GM12878 (cell line): ENCODE results near the gene ARAP2. TPM values are rescaled to one million over a fixed set of nuclear protein-coding genes. Genes with fewer than 3 reads are reported as not detected.
A peak's percentile ranks its signal among the peaks of the same experiment; 100 is the strongest.

ENCODE experiments used
- ATAC-seq: fragments of 200-7000 bp; cut with Tn5 transposase; 3 replicates; pipeline ENCODE4 v1.9.1; 2020; ENCODE audit warnings: mild to moderate bottlenecking, moderate library complexity
- BruUV-seq: library from RNA; stranded (reverse); fragments of 400-500 nt; replicated peaks from 2 replicates; lab custom pipeline; 2021; lab: Mats Ljungman, UMichigan
- CTCF ChIA-PET: fragments of 300-600 bp; sonication (Branson Sonifier 250); formaldehyde crosslinking; extraction: SDS; loops from one replicate; lab custom pipeline; 2021; ENCODE audit warnings: inconsistent platforms; lab: Yijun Ruan, JAX
- POLR2A ChIA-PET: fragments of 350-600 bp; formaldehyde crosslinking; extraction: SDS; loops from one replicate; lab custom pipeline; 2021; ENCODE audit warnings: inconsistent platforms; lab: Charles Lee
- RAD21 ChIA-PET: fragments of 300-600 bp; sonication (Branson Sonifier 250); formaldehyde crosslinking; loops from one replicate; lab custom pipeline; 2023; ENCODE audit warnings: antibody characterized with exemption; ENCODE audit not compliant: unreplicated experiment; lab: Charles Lee
- SMC1A ChIA-PET: fragments of 300-600 bp; sonication (Branson Sonifier 250); formaldehyde crosslinking; loops from one replicate; lab custom pipeline; 2023; ENCODE audit not compliant: unreplicated experiment, uncharacterized antibody; lab: Charles Lee
- DNase-seq: peaks from one replicate; pipeline ENCODE4 v3.0.0-alpha.2; 2011; ENCODE audit warnings: low read depth, low spot score
- FAIRE-seq: peaks from 3 replicates; lab custom pipeline; 2011; peaks lifted over from hg19 to GRCh38; lab: Jason Lieb, UNC
- H2AFZ ChIP-seq: 2 replicates; pipeline ENCODE4 v1.6.0; 2011; ENCODE audit warnings: low read depth, low read length, control low read depth; ENCODE audit not compliant: control insufficient read depth
- H3K27ac ChIP-seq: 2 replicates; pipeline ENCODE4 v1.5.1; 2011; ENCODE audit warnings: control low read depth; ENCODE audit not compliant: control insufficient read depth, insufficient read depth
- H3K27me3 ChIP-seq, 2 experiments: replicated peaks in 1 of 2; 2 replicates each; pipeline versions ENCODE4 v1.6.0 to v1.6.1; 2011; ENCODE audit warnings: low read length in 1 of 2; ENCODE audit not compliant: control insufficient read depth in 2 of 2, insufficient read depth in 2 of 2
- H3K36me3 ChIP-seq, 2 experiments: 2 replicates each; pipeline ENCODE4 v1.5.1; 2011; ENCODE audit warnings: low read length in 1 of 2; ENCODE audit not compliant: control insufficient read depth in 2 of 2, insufficient read depth in 2 of 2
- H3K4me1 ChIP-seq: 2 replicates; pipeline ENCODE4 v1.6.1; 2011; ENCODE audit warnings: mild to moderate bottlenecking, low read length, moderate library complexity, mixed read lengths; ENCODE audit not compliant: control insufficient read depth, insufficient read depth
- H3K4me2 ChIP-seq: 2 replicates; pipeline ENCODE4 v1.6.0; 2011; ENCODE audit warnings: control low read depth; ENCODE audit not compliant: control insufficient read depth, insufficient read depth
- H3K4me3 ChIP-seq: fragments of 200-600 bp; sonication (generic); 2 replicates; pipeline ENCODE4 v1.5.1; 2016
- H3K79me2 ChIP-seq: 2 replicates; pipeline ENCODE4 v1.6.0; 2011; ENCODE audit warnings: low read length; ENCODE audit not compliant: control insufficient read depth, insufficient read depth
- H3K9ac ChIP-seq: 2 replicates; pipeline ENCODE4 v1.8.0; 2011; ENCODE audit warnings: low read length, control low read depth, mixed read lengths; ENCODE audit not compliant: control insufficient read depth, insufficient read depth
- H3K9me3 ChIP-seq: replicated peaks from 3 replicates; pipeline ENCODE4 v1.5.1; 2011; ENCODE audit warnings: mild to moderate bottlenecking, low read length; ENCODE audit not compliant: control insufficient read depth, insufficient read depth
- H4K20me1 ChIP-seq: 2 replicates; pipeline ENCODE4 v1.6.0; 2011; ENCODE audit not compliant: control insufficient read depth, insufficient read depth
- BRCA1 ChIP-seq: IDR thresholded peaks from 2 replicates; pipeline ENCODE4 v1.6.1; 2011; ENCODE audit warnings: low read depth, low read length, improper control_type of control experiment
- CHD1 ChIP-seq: IDR thresholded peaks from 2 replicates; pipeline ENCODE4 v1.6.1; 2012; ENCODE audit warnings: low read depth, low read length, improper control_type of control experiment
- CHD4 ChIP-seq: fragments of 200-600 bp; sonication (generic); IDR thresholded peaks from 2 replicates; pipeline ENCODE4 v1.6.1; 2016; ENCODE audit warnings: mild to moderate bottlenecking
- CREB1 ChIP-seq: IDR thresholded peaks from 2 replicates; pipeline ENCODE4 v1.6.1; 2012; ENCODE audit warnings: low read depth, mild to moderate bottlenecking, inconsistent platforms
- CREM ChIP-seq: IDR thresholded peaks from 2 replicates; pipeline ENCODE4 v1.6.1; 2014; ENCODE audit warnings: antibody characterized with exemption, low read depth
- DPF2 ChIP-seq: fragments of 450-650 bp; IDR thresholded peaks from 2 replicates; pipeline ENCODE4 v1.6.1; 2017; ENCODE audit warnings: mild to moderate bottlenecking
- ETV6 ChIP-seq, 2 experiments: fragments of 450-650 bp in 1 of 2; IDR thresholded peaks in 1 of 2; conservative IDR thresholded peaks in 1 of 2; 2 replicates each; pipeline ENCODE4 v1.6.1; 2014; ENCODE audit warnings: antibody characterized with exemption in 1 of 2, borderline replicate concordance in 1 of 2, low read depth in 1 of 2, mild to moderate bottlenecking in 1 of 2, moderate library complexity in 1 of 2
- EZH2 ChIP-seq: IDR thresholded peaks from 2 replicates; pipeline ENCODE4 v1.6.1; 2012; ENCODE audit warnings: low read depth, mild to moderate bottlenecking, control low read depth, inconsistent platforms, low read length, borderline replicate concordance; ENCODE audit not compliant: control insufficient read depth
- IKZF1 ChIP-seq: fragments of 450-650 bp; conservative IDR thresholded peaks from 2 replicates; pipeline ENCODE4 v1.6.1; 2017; ENCODE audit warnings: antibody characterized with exemption, mild to moderate bottlenecking
- MTA2 ChIP-seq: fragments of 450-650 bp; IDR thresholded peaks from 2 replicates; pipeline ENCODE4 v1.6.1; 2016; ENCODE audit warnings: low read depth, mild to moderate bottlenecking, moderate library complexity
- MYB ChIP-seq: fragments of 150-350 bp; IDR thresholded peaks from 2 replicates; pipeline ENCODE4 v1.6.1; 2014; ENCODE audit warnings: mild to moderate bottlenecking, low read depth, low read length, borderline replicate concordance
- TARDBP ChIP-seq: IDR thresholded peaks from 2 replicates; pipeline ENCODE4 v1.6.1; 2016; ENCODE audit warnings: borderline replicate concordance
- WGBS: methylation state at CpG from one replicate; pipeline ENCODE4 v1.1.6; 2016; ENCODE audit warnings: low lambda C conversion rate; ENCODE audit not compliant: insufficient replicate concordance, insufficient coverage; ENCODE audit errors: missing lambda C conversion rate; 5-methylcytosine and 5-hydroxymethylcytosine counted together
- in situ Hi-C: fragments of 300-500 bp; cut with MboI; formaldehyde crosslinking; loops from 9 replicates; pipeline ENCODE4 v1.14.3; 2018; ENCODE audit warnings: mixed read lengths
- intact Hi-C: fragments of 100-400 bp; cut with micrococcal nuclease; formaldehyde crosslinking; loops from one replicate; pipeline ENCODE4 v1.14.2; 2022; ENCODE audit not compliant: unreplicated experiment
- polyA plus RNA-seq, 11 experiments: library from polyadenylated mRNA; depleted of rRNA in 4 of 11; unstranded in 6 of 11; stranded (reverse) in 5 of 11; fragments of >200 nt; fragmentation: Nextera tagmentation in 4 of 11; fragmentation: Illumina TruSeq in 1 of 11; extraction: Ambion mirVana in 4 of 11; extraction: Trizol in 1 of 11; gene quantifications; 1 replicate in 1 of 11; 2 replicates in 10 of 11; pipeline versions ENCODE4 v1.2.1 to v1.2.3, GENCODE V29; 2011 to 2016; ENCODE audit warnings: inconsistent platforms in 2 of 11, missing spikeins in 2 of 11, low read depth in 1 of 11
- total RNA-seq, 4 experiments: library from RNA; depleted of rRNA in 3 of 4; stranded (reverse); fragments of >200 nt in 3 of 4; fragmentation: Illumina TruSeq in 1 of 4; extraction: Trizol in 1 of 4; gene quantifications; 2 replicates each; pipeline versions ENCODE4 v1.2.1 to v1.2.3, GENCODE V29; 2013 to 2021
- TF ChIP-seq, protein P1 (sequence below): fragments of 150-350 bp; IDR thresholded peaks from 2 replicates; pipeline ENCODE4 v1.6.1; 2014; ENCODE audit warnings: mild to moderate bottlenecking, low read depth, low read length
- TF ChIP-seq, protein P2 (sequence below): fragments of 450-650 bp; IDR thresholded peaks from 2 replicates; pipeline ENCODE4 v1.6.1; 2017; ENCODE audit warnings: mild to moderate bottlenecking, low read depth, inconsistent platforms; ENCODE audit not compliant: poor library complexity, severe bottlenecking

The ARAP2 gene
- total and polyA plus RNA-seq, 10 of the 15 experiments (the other 5 are each of a cell fraction or from before 2014, with no cell fraction given) = 5.4 to 36.1 (median 12.2) TPM

DNA sequence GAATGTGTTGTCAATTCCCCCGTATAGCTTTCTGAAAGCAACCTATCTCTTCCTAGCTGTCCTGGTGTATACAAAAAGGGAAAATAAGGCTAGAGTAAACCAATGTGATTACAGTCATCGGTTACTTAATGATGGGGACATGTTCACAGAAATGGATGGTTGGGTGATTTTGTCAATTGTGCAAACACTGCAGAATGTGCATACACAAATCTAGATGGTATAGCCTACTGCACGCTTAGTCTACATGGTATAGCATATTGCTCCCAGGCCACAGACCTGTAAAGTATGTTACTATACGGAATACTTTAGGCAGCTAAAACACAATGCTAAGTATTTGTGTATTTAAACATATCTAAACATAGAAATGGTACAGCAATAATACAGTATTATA lies 42.2 kb upstream of the ARAP2 start:
- intact Hi-C loops (loop anchor here (1.0 to 2.0 kb wide), 5 partner anchors 18 to 42 kb away; partner anchors contain the start of gene ARAP2), in situ Hi-C loops (no loop called here)
- Histone ChIP-seq H4K20me1 (no peaks in the 10 kb centered on the region), H3K4me2 (peak overlapping the region; percentile 51), H3K27me3 (no peaks in the 10 kb centered on the region), H3K27ac (peak overlapping the region; percentile 54), H3K9ac (no peak overlapping the region), H3K9me3 (no peaks in the 10 kb centered on the region; the same call in 2 of the 3 replicates), H3K4me3 (no peak overlapping the region), H3K36me3 (no peaks in the 10 kb centered on the region), H2AFZ (peak overlapping the region; percentile 53), H3K4me1 (peaks cover 7% of the 10 kb centered on the region; the same call in 1 of the 2 replicates), H3K79me2 (no peaks in the 10 kb centered on the region)
- ChIA-PET RAD21 (interaction anchor here (0.6 to 3.3 kb wide), 8 partner anchors 12 to 112 kb away, joined by 3 to 23 read pairs (median 6); partner anchors contain the start of gene ARAP2), CTCF (interaction anchor here (0.6 to 3.1 kb wide), 8 partner anchors 18 to 113 kb away, joined by 3 to 16 read pairs (median 4); partner anchors contain the start of gene ARAP2), SMC1A (interaction anchor here (1.1 to 3.5 kb wide), 13 partner anchors 16 to 113 kb away, joined by 3 to 28 read pairs (median 7); partner anchors contain the start of gene ARAP2), POLR2A (interaction anchor here (0.9 to 2.3 kb wide), 3 partner anchors 31 to 62 kb away, joined by 6 to 8 read pairs (median 7); no protein-coding TSS in a partner anchor)
- no peak for FAIRE-seq
- no TSS peak for BruUV-seq
- DNase-seq = no peak
- ATAC-seq = peak; percentile 64
- no peak for TF ChIP-seq TARDBP
- no peak for TF ChIP-seq MYB
- no peak for TF ChIP-seq EZH2
- TF ChIP-seq BRCA1 = no peak
- TF ChIP-seq, protein P1, sequence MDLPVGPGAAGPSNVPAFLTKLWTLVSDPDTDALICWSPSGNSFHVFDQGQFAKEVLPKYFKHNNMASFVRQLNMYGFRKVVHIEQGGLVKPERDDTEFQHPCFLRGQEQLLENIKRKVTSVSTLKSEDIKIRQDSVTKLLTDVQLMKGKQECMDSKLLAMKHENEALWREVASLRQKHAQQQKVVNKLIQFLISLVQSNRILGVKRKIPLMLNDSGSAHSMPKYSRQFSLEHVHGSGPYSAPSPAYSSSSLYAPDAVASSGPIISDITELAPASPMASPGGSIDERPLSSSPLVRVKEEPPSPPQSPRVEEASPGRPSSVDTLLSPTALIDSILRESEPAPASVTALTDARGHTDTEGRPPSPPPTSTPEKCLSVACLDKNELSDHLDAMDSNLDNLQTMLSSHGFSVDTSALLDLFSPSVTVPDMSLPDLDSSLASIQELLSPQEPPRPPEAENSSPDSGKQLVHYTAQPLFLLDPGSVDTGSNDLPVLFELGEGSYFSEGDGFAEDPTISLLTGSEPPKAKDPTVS = no peak
- TF ChIP-seq CREB1 = no peak
- TF ChIP-seq IKZF1 = 0 out of 2 replicates have a peak, but pooled peaks have one; percentile 42
- peak; percentile 12; the same call in 1 of the 2 replicates for TF ChIP-seq DPF2
- peak in 1 of 2 experiments; percentile 14; a peak in 1 of 4 replicates for TF ChIP-seq ETV6 (conservative IDR thresholded peaks at IDR 0.05 in 1 of 2, IDR thresholded peaks at IDR 0.05 in 1 of 2; ENCODE audit: borderline replicate concordance in 1 of 2, low read depth in 1 of 2)
- TF ChIP-seq MTA2 = 0 out of 2 replicates have a peak, but pooled peaks have one; percentile 15
- TF ChIP-seq, protein P2, sequence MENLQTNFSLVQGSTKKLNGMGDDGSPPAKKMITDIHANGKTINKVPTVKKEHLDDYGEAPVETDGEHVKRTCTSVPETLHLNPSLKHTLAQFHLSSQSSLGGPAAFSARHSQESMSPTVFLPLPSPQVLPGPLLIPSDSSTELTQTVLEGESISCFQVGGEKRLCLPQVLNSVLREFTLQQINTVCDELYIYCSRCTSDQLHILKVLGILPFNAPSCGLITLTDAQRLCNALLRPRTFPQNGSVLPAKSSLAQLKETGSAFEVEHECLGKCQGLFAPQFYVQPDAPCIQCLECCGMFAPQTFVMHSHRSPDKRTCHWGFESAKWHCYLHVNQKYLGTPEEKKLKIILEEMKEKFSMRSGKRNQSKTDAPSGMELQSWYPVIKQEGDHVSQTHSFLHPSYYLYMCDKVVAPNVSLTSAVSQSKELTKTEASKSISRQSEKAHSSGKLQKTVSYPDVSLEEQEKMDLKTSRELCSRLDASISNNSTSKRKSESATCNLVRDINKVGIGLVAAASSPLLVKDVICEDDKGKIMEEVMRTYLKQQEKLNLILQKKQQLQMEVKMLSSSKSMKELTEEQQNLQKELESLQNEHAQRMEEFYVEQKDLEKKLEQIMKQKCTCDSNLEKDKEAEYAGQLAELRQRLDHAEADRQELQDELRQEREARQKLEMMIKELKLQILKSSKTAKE = peak; percentile 10
- TF ChIP-seq CREM = 0 out of 2 replicates have a peak, but pooled peaks have one; percentile 9
- TF ChIP-seq CHD4 = no peak
- no peak for TF ChIP-seq CHD1
- WGBS = 15% methylated on average over 4 of the region's 4 CpGs
